ENCODE results near the gene DUSP18.
"Not testable (repeated sequence)": the region's sequence is repeated elsewhere in the genome, so short reads cannot be mapped to it uniquely, and the experiment has no call there.

DUSP18 gene

DNA sequence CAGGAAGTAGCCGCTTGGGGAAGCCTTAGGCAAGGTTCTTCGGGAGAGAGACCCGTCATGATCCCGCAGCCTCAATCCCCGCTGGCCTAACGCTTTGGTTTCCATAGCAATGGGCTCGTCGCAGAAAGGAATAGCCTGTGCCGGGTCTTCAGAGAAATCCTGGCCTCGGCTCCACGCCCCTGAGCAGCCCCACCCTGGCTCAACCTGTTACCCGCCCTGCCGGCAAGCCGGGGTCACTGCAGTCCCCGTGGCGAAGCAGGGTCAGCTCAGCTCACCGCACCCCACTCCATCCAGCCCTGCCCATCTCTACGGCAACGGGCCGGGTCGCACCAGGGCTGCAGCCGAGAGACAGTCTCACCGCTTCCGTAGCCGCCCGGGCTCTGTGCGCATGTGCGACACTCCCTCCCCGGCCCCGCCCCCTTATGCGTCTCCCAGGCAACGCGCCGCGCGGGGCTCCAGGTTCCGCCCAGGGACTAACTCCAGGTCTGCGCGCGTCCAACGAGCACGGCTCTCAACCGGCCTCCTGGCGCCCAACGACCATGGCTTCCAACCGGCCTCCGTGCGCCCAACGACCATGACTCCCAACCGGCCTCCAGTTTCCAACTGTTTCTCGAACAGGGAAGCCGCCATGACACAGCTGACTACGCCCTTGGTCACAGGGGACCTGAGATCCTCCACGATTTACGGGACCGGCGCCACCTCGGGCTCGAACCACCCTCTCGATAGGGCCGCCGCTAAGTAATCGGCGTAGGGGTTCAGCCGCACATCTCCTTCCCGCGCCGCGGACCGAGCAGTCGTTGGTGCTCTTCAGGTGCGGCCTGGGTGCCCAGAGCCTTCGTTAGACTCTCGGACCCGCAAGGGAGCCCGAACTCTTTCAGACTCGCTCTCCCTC lies at the start of gene DUSP18:
TSS of gene DUSP18 (minus strand) at position 382 of the 892 bp plus-strand sequence. CDS start 3,872 bp downstream, outside the sequence.
- DNase-seq (ENCODE audit: low spot score): peak; percentile 99

DNA sequence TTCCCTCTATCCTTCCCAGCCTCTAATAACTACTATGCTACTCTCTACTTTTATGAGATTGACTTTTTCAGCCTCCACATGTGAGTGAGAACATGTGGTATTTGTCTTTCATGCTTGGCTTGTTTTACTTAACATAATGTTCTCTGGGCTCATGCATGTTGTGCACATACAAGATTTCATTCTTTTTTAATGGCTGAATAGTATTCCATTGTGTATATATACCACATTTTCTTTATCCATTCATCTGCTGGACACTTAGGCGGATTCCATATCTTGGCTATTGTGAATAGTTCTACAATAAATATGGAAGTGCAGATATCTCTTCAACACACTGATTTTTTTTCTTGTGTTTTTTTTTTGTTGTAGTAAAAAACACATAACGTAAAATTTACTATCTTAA lies 46.4 kb upstream of the DUSP18 start:
- DNase-seq (ENCODE audit: low spot score): no peak

DNA sequence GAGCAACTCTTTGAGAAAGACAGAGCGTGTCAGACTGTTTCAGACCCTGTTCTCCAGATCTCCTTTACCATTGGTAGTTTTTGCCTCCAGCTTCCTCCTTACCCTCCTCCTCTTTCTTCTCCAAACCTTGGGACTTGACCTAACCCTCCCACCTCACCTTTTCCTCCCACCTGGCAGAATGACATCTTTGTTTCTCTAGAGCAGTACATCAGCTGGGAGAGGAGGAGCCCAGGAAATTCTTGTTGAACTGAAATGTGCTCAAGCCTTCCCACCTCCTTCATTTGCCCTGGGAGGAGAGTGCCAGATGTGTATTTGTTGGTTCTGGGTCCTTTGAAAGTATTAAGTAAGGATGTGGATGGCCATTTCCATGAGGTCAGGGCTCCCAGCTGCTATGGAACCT lies 44.4 kb upstream of the DUSP18 start:
- DNase-seq (ENCODE audit: low spot score): no peak

DNA sequence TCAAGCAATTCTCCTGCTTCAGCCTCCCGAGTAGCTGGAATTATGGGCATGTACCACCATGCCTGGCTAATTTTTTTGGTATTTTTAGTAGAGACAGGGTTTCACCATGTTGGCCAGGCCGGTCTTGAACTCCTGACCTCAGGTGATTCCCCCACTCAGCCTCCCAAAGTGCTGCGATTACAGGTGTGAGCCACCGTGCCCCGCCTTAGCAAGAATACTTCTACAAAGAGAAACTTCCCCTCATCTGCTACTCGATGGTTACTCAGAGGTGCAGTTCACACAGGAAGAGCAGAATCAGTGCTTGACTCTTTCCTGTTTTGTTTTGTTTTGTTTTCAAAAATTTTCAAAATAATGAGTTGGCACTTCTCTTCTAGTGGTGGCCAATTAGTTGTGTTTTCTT lies 42.3 kb upstream of the DUSP18 start:
- not testable (repeated sequence) for DNase-seq (ENCODE audit: low spot score)

DNA sequence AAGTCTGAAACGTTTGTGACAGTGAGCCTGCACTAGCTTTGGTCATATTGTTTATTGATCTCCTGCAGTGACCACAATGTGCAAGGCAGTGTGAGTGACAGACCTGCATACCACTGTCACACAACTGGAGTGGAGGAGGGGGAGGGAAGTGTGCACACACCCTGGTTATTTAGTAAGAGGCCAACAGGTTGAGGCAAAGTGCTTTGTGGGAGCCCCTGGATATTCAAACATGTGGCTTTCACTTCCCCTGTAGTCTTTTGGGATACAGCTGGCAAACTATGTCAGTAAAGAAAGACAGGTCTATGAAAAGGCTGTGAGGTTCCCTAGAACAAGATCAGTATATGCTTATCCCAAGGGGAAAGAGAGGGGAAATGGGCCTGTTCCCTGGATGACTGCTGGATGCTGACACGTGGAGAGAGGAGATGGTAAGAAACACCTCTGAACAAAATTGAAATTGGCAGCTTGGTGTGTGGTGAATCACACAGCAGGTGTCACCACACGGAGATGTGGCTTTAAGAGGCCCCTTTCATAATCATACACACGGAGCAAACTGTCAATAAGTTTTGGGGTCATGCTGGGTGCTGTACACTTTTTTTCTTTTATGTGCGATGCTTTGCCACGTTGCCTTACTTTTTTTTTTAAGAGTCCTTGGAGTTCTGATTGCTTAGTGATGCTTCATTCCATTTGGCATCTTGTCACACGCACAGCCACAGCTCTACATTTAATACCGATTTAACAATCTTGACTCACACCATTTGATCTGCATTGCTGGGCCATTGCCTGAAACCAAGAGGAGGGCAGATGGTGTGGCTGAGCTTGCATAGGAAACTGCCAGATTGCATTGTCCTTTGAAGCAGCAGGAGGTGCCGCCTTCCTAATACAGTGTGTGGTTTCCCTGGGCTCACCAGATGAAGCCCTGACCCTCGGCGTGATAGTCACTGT lies 38.3 kb upstream of the DUSP18 start:
- DNase-seq (ENCODE audit: low spot score): no peak

DNA sequence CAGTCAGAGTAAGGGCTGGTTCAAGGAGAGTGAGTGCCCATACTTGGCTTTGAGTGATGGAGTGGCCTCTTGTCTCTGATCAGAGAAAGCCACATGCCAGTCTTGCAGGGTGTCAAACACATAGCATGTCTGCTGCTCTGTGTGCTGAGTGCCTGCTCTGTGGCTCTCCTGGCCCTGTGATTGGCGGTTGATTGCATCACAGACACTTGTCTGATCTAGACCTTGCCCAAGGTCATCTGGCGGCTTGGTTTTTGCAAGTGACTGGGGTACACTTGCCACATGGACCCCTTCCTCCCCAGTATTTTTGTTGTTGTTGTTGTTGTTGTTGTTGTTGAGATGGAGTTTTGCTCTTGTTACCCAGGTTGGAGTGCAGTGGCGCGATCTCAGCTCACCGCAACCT lies 37.3 kb upstream of the DUSP18 start:
- no peak for DNase-seq (ENCODE audit: low spot score)

DNA sequence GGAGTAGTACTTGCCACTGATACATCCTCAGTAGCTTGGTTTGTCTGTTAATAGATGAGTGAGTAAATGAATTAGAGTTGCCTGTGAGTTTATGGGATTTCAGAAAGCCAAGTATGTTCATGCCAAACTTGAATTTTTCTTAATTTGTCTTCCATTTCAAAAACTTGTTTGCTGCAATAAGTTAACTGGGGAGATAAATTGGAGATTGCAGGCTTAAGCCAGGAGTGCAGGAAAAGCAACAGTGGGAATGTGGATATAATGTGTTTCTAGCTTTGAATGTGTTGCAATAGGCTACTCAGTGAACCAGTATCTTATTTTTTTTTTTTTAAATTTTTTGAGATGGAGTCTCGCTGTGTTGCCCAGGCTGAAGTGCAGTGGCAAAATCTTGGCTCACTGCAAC lies 35.2 kb upstream of the DUSP18 start:
- DNase-seq (ENCODE audit: low spot score): no peak

DNA sequence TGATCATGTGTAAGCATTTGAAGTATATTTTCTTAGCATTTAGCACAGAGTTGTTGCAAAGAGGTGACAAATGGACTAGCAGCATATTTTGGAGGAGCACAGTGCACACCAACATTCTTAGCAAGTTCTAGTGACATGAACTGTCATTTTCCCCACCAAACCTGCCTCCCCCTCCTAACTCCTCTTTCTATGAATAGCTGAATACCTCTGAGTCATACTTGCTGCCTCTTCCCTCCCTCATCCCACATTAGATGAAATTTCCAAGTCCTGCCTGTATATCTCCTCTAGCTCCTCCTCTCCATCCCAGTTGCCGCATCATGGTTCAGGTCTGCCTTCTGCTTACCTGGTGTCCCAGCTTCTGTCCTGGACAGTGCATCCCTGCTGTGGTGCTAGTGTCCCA lies 34.2 kb upstream of the DUSP18 start:
- DNase-seq (ENCODE audit: low spot score): no peak

DNA sequence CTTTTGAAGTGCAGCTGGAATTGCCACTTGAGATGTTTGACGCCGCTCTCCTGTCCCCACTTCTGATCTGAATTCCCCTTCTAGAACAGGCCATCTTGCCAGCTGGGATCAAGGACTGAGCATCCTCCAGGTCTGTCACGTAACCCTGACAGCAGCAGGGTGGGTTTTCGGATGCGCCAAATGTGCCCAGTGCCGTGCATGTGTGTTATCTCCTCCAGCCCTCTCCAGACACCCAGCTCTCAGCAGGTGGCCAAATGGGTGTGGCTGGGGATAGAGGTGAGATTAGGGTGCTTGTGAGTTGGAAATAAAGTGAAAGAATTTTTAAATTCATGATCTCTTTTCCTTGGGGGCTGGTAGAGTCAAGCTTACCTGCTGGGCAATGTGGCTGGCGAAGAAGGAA lies 30.3 kb upstream of the DUSP18 start:
- no peak for DNase-seq (ENCODE audit: low spot score)

DNA sequence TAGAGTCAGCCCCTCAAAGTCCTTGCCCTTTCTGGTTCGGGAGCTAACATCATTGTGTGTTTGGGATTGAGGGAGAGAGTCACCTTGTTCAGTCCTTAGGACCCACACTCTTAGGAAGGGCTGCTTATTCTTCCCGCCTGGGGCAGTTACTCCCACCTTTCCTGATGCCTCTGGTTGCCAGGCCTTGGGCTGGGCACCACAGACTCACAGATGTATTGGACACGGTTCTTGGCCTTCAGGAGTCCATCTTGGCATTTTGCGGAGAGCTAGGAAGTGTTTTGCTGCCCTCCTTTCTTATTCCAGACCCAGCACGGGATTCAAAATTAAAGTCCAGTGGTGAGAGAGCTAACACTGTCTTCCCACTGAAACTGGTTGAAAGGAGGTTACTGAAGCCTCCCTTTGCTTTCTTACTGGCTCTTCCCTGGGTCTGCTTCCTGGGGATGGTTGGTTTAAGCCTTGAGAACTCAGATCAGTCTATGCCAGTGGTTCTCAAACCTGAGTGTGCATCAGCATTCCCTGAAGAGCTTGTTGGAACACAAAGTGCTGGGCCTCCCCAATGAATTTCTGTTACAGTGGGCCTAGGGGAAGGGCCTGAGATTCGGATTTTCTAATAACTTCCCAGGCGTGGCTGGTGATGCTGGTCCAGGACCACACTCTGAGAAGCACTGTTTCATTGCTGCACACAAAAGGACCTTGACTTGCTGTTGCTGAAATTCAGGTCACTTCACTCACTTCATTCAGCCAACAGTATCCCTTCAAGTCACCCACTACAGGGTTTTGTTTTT lies 28.4 kb upstream of the DUSP18 start:
- DNase-seq (ENCODE audit: low spot score): no peak

DNA sequence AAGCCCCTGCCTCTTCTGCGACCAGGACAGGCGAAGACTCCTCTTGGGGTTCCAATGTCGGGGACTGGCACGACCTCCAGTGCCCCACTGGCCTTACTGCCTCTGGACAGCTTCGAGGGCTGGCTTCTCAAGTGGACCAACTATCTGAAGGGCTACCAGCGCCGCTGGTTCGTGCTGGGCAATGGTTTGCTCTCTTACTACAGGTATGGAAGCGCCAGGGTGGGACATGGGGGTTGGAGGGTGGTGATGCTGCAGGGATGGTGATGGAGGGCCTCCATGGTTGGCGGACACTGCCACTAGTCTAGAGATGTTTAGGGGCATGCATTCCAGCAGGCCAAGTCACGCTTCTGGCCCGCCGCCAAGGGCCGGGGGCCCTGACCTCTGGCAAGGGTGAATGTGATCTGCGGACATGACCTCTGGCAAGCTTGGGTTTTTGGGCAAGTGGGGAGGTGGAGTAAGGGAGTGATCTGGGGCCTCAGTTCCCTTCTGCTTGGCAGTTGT lies 27.7 kb upstream of the DUSP18 start:
- no peak for DNase-seq (ENCODE audit: low spot score)

DNA sequence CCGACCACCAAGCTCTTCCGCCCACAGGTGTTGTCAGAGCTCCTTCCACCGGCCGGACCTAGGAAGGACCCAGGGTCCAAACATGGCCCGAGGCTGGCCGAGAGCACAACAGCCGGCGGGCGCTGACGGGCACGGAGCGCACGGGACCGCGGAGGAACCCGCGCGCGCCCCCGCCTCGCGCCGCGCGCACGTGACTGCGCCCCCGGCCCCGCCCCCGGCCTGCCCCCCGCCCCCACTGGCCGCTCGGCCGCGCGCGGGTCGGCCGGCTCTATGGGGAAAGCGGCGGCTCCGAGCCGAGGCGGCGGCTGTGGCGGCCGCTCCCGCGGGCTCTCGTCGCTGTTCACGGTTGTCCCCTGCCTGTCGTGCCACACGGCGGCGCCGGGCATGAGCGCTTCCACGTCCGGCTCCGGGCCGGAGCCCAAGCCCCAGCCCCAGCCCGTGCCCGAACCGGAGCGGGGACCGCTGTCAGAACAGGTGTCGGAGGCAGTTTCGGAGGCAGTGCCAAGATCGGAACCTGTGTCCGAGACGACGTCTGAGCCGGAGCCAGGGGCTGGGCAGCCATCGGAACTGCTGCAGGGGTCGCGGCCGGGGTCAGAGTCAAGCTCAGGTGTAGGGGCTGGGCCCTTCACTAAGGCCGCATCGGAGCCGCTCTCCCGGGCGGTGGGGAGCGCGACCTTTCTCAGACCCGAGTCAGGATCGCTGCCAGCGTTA lies 27.1 kb upstream of the DUSP18 start, which contains the start of gene OSBP2:
TSS of gene OSBP2 (plus strand) at position 235 of the 711 bp plus-strand sequence. CDS start at position 271, 36 bp downstream.
- DNase-seq (ENCODE audit: low spot score): peak; percentile 35

DNA sequence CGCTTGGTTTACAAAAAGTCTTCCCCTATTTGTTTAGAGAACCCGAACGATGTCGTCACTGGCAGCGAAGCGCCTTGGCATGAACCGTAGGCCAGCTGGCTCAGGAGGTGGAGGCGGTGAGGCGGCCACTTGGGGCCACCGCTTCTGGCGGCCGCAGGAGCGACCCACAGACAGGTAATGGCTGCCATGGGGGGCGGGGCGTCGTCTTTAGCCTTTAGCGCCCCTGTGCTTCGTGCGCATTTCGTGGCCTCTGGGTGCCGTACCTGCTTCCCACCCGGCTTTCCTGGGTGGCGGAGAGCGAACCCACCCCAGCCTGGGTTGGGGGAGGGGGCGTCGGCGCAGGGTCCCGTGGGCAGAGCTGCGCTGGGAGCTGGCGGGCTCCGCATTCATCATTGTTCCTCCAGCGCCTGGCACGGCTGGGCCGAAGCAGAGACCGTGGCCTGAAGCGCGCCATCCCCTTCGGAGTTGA lies 26.5 kb upstream of the DUSP18 start:
- DNase-seq (ENCODE audit: low spot score): peak; percentile 42

DNA sequence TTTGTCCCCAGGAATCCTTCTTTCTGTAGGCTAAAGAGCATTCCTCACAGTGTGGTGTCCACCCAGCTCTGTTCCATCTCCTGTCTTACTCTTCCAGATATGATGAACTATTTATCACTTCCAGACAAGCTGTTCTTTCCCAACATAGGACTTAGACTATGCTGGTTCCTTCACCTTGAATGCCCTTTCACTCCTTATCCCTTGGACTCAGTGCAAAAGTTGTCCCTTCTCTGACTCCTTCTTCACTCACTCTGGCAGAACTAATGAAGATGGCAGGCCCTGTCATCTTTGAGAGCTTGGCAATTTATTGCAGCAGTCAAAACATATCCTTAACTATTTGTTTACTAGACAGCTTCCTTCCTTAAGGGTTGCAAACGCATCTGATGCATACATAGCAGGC lies 23.5 kb upstream of the DUSP18 start:
- DNase-seq (ENCODE audit: low spot score): no peak

DNA sequence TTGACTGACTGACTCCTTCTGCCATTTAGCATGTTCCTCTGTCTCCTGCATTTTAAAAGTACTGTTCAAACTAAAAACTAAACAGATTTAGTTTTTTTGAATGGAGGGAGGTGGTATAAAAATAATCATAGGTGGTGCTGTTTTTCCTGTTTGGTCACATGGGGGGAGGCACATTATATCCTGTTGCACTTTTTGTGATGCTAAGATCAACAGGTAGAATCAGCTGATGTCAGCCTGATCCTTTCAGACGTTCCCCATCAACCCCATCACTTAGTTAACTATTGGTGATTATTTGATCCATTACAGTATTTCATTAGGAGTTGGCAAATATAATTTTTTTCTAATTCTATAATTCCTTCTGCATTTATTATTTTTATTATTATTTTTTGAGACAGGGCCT lies 21.9 kb upstream of the DUSP18 start:
- no peak for DNase-seq (ENCODE audit: low spot score)

DNA sequence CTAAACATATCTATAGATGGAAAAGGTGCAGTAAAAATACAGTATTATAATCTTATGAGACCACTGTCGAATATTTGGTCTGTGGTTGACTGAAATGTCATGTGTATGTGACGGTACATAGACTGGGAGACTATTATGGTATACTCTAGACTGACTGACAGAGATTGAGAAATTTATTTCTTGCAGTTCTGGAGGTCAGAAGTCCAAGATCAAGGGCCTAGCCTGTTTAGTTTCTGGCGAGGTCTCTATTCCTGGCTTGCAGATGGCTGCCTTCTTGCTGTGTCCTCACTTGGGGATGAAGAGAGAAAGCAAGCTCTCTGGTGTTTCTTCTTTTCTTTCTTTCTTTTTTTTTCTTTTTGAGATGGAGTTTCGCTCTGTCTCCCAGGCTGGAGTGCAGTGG lies 19.7 kb upstream of the DUSP18 start:
- DNase-seq (ENCODE audit: low spot score): no peak

DNA sequence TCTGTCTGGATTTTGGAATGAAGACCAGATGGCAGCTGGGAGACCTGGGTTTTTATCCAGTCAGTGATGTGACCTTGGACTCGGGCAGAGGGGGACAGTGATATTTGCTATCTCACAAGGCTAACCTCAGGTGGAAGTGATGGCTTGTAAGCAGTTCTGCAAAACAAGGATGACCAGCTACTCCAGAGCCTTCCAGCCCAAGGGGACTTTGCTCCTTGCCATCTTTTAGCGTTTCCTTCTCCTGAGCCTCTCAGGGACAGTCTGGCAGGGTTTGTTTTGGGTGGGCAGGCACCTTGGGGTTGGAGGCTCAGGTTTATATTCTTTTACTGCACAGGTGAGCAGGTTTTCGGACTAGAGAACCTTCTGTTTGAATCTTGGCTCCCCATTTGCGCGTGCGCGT lies 17.5 kb upstream of the DUSP18 start:
- DNase-seq (ENCODE audit: low spot score): no peak

DNA sequence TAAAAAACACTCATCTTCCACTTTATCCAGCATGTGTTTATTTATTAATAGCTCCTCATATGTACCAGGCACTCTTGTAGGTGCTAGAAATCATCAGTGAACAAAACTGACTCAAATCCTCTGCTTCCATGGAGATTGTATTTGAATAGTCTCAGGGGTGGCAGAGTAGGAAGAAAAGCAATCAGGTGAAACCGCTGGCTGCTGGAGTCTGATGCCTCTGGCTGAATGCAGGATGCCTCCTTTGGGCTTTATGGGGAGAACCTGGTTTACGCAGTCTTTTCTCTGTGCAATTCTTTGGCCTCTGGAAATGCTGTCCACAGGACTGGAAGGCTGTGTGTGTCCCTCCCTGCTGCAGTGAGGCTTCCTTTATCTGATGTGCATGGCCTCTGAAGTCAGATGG lies 14.2 kb upstream of the DUSP18 start:
- no peak for DNase-seq (ENCODE audit: low spot score)

DNA sequence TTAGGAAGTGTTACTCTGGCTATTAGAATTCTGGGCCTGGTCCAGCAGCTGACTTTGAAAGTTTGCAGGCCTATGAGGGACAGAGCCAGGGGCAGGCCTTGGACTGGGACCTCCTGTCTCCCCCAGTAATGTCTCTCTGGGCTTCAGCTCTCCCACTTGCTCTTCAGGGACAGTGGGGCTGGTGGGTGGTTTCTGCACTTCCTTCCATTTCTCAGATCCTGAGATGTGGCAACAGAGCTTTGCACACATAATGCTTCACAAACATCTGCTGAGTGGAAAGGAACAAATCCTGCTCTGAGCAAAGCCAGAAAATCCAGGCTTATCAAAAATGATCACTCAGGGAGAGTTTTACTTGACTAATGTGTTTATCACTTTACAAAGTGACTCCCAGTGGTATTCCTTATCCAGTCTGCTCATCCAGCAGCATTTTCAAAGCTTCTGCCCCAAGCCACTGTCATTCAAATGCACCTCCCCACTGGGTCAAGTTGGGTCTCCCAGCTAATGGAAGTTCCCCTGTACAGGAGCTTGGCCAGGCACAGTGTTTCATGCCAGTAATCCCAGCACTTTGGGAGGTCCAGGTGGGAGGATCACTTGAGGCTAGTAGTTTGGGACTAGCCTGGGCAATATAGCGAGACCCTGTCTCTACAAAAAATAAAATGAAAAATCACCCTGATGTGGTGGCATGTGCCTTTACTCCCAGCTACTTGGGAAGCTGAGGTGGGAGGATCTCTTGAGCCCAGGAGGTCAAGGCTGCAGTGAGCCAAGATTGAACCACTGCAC lies 13.5 kb upstream of the DUSP18 start:
- no peak for DNase-seq (ENCODE audit: low spot score)

All from germinal center (tissue), 1 donor.